GM15510 (cell line): ENCODE measurements around the gene VAX1.

ENCODE experiments used
- POLR2A ChIP-seq: IDR thresholded peaks from 3 replicates; pipeline ENCODE4 v1.6.1; 2011; ENCODE audit warnings: borderline replicate concordance; ENCODE audit not compliant: insufficient read length; ENCODE audit errors: extremely low read depth

The VAX1 gene

GRCh38 chr10:117143103-117143823 is 5.2 kb upstream of the VAX1 start:
- TF ChIP-seq POLR2A: no peak

GRCh38 chr10:117140525-117140902 is 2.4 kb upstream of the VAX1 start:
- TF ChIP-seq POLR2A: no peak

GRCh38 chr10:117139581-117140524 is 1.8 kb upstream of the VAX1 start:
- no peak for TF ChIP-seq POLR2A

GRCh38 chr10:117138838-117139580 is 939 bp upstream of the VAX1 start:
- TF ChIP-seq POLR2A: no peak

GRCh38 chr10:117137031-117137910 is 799 bp downstream of the VAX1 start:
- no peak for TF ChIP-seq POLR2A

- no peak for TF ChIP-seq POLR2A
Measured at GRCh38 chr10:117136391-117136975, 1.6 kb downstream of the VAX1 start.

- no peak for TF ChIP-seq POLR2A
Measured at GRCh38 chr10:117135480-117136140, 2.5 kb downstream of the VAX1 start.

GRCh38 chr10:117135026-117135372 is 3.1 kb downstream of the VAX1 start:
- TF ChIP-seq POLR2A: no peak

GRCh38 chr10:117134306-117135025 is 3.6 kb downstream of the VAX1 start:
- TF ChIP-seq POLR2A: no peak

GRCh38 chr10:117134056-117134305 is 4.1 kb downstream of the VAX1 start:
- TF ChIP-seq POLR2A: no peak

- no peak for TF ChIP-seq POLR2A
Measured at GRCh38 chr10:117133273-117134055, 4.6 kb downstream of the VAX1 start.

GRCh38 chr10:117132751-117133231 is 5.3 kb downstream of the VAX1 start:
- no peak for TF ChIP-seq POLR2A
